SK-N-SH (cell line): ENCODE measurements around the gene TDRD12. TPM values are rescaled to one million over a fixed set of nuclear protein-coding genes. Genes with fewer than 3 reads are reported as not detected.

Experiments used
- CTCF ChIA-PET: fragments of 300-600, 350-600 bp; formaldehyde crosslinking; extraction: SDS; loops from one replicate; lab custom pipeline; 2021; lab: Yijun Ruan, JAX
- POLR2A ChIA-PET: fragments of 350-600 bp; sonication (Branson Sonifier 250); formaldehyde crosslinking; extraction: SDS; loops from one replicate; lab custom pipeline; 2020; ENCODE audit warnings: antibody characterized with exemption, inconsistent platforms; lab: Yijun Ruan, JAX
- DNase-seq: peaks from one replicate; pipeline ENCODE4 v3.0.0; 2012
- H2AFZ ChIP-seq: fragments of 200-600 bp; sonication (generic); 2 replicates; pipeline ENCODE4 v1.8.1; 2016; ENCODE audit warnings: antibody characterized with exemption, mild to moderate bottlenecking, low read depth
- H3F3A ChIP-seq: fragments of 200-600 bp; sonication (generic); replicated peaks from 2 replicates; pipeline ENCODE3; 2016; ENCODE audit warnings: antibody characterized with exemption, mild to moderate bottlenecking; ENCODE audit not compliant: insufficient read depth
- H3K27ac ChIP-seq, 2 experiments: fragments of 200-500 bp in 1 of 2; fragments of 200-600 bp in 1 of 2; sonication (Bioruptor generic) in 1 of 2; sonication (generic), shearing (Covaris generic) in 1 of 2; 2 replicates each; pipeline versions ENCODE4 v1.5.1 to v1.6.1; 2014 to 2016; ENCODE audit warnings: low read depth in 2 of 2, inconsistent platforms in 1 of 2, low read length in 1 of 2, mild to moderate bottlenecking in 1 of 2, mixed read lengths in 1 of 2
- H3K27me3 ChIP-seq: fragments of 200-600 bp; sonication (generic), shearing (Covaris generic); 2 replicates; pipeline ENCODE4 v1.6.1; 2016; ENCODE audit warnings: mixed run types; ENCODE audit not compliant: insufficient read depth
- H3K36me3 ChIP-seq, 2 experiments: fragments of 200-500 bp in 1 of 2; fragments of 200-600 bp in 1 of 2; sonication (Bioruptor generic) in 1 of 2; sonication (generic) in 1 of 2; replicated peaks in 1 of 2; 2 replicates each; pipeline versions ENCODE3 to v1.5.1; 2014 to 2016; ENCODE audit warnings: low read length in 1 of 2, mild to moderate bottlenecking in 1 of 2; ENCODE audit not compliant: insufficient read depth in 2 of 2, control insufficient read depth in 1 of 2
- H3K4me1 ChIP-seq, 2 experiments: fragments of 200-500 bp in 1 of 2; fragments of 200-600 bp in 1 of 2; sonication (Bioruptor generic) in 1 of 2; sonication (generic), shearing (Covaris generic) in 1 of 2; 2 replicates each; pipeline versions ENCODE4 v1.5.1 to v1.6.1; 2014 to 2016; ENCODE audit warnings: low read depth in 1 of 2, low read length in 1 of 2, mixed run types in 1 of 2; ENCODE audit not compliant: insufficient read depth in 2 of 2, control insufficient read depth in 1 of 2
- H3K4me2 ChIP-seq: fragments of 200-600 bp; sonication (generic), shearing (Covaris generic); 2 replicates; pipeline ENCODE4 v1.6.1; 2017; ENCODE audit warnings: mixed run types
- H3K4me3 ChIP-seq, 2 experiments: fragments of 200-500 bp in 1 of 2; fragments of 200-600 bp in 1 of 2; sonication (Bioruptor generic) in 1 of 2; sonication (generic), shearing (Covaris generic) in 1 of 2; 2 replicates each; pipeline versions ENCODE4 v1.5.1 to v1.8.1; 2014 to 2016; ENCODE audit warnings: low read depth in 2 of 2, inconsistent platforms in 1 of 2, low read length in 1 of 2, mild to moderate bottlenecking in 1 of 2, mixed read lengths in 1 of 2, moderate library complexity in 1 of 2
- H3K79me2 ChIP-seq: fragments of 200-600 bp; sonication (generic); 2 replicates; pipeline ENCODE4 v1.8.1; 2017; ENCODE audit warnings: mild to moderate bottlenecking; ENCODE audit not compliant: insufficient read depth
- H3K9ac ChIP-seq: fragments of 200-600 bp; sonication (generic); 2 replicates; pipeline ENCODE4 v1.6.1; 2017; ENCODE audit warnings: mixed run types
- H3K9me2 ChIP-seq: fragments of 200-600 bp; sonication (generic); 2 replicates; pipeline ENCODE4 v1.6.1; 2017; ENCODE audit warnings: mixed run types
- H3K9me3 ChIP-seq: fragments of 200-600 bp; sonication (generic); 2 replicates; pipeline ENCODE4 v1.6.1; 2017; ENCODE audit warnings: mixed run types, mild to moderate bottlenecking, moderate library complexity
- H4K20me1 ChIP-seq: fragments of 200-600 bp; sonication (generic); 2 replicates; pipeline ENCODE4 v1.6.1; 2017; ENCODE audit warnings: mild to moderate bottlenecking, mixed run types; ENCODE audit not compliant: insufficient read depth
- CHD2 ChIP-seq: fragments of 150-350 bp; IDR thresholded peaks from 2 replicates; pipeline ENCODE4 v1.6.1; 2018; ENCODE audit warnings: low read length; ENCODE audit not compliant: partially characterized antibody
- GABPA ChIP-seq: IDR thresholded peaks from 2 replicates; pipeline ENCODE4 v1.4.0; 2012; ENCODE audit warnings: low read depth, mild to moderate bottlenecking
- GATA2 ChIP-seq: sonication (generic); formaldehyde crosslinking; IDR thresholded peaks from 2 replicates; pipeline ENCODE4 v1.5.0; 2020; ENCODE audit warnings: mild to moderate bottlenecking, missing genetic modification reagents
- MEF2A ChIP-seq: IDR thresholded peaks from 2 replicates; pipeline ENCODE4 v1.4.0; 2012; ENCODE audit warnings: low read depth, borderline replicate concordance
- MXI1 ChIP-seq: IDR thresholded peaks from 2 replicates; pipeline ENCODE4 v1.6.1; 2012; ENCODE audit warnings: mild to moderate bottlenecking, low read depth, low read length, improper control_type of control experiment
- PBX3 ChIP-seq: IDR thresholded peaks from 2 replicates; pipeline ENCODE4; 2012
- SIN3A ChIP-seq: IDR thresholded peaks from 2 replicates; pipeline ENCODE4 v1.6.1; 2012; ENCODE audit warnings: low read depth, mild to moderate bottlenecking, low read length, moderate library complexity, borderline replicate concordance
- TAF1 ChIP-seq: IDR thresholded peaks from 2 replicates; pipeline ENCODE4 v1.6.1; 2012; ENCODE audit warnings: low read depth, mild to moderate bottlenecking, low read length, moderate library complexity, borderline replicate concordance
- USF1 ChIP-seq: IDR thresholded peaks from 2 replicates; pipeline ENCODE4 v1.4.0; 2012; ENCODE audit warnings: low read depth, borderline replicate concordance
- WGBS: methylation state at CpG from one replicate; pipeline ENCODE4 v1.1.6; 2017; ENCODE audit warnings: low lambda C conversion rate; 5-methylcytosine and 5-hydroxymethylcytosine counted together
- polyA plus RNA-seq, 3 experiments: library from polyadenylated mRNA; depleted of rRNA; stranded (reverse); fragments of >200 nt; gene quantifications; 2 replicates each; pipeline ENCODE4 v1.2.3, GENCODE V29; 2012
- TF ChIP-seq, protein P1 (sequence below): IDR thresholded peaks from 2 replicates; pipeline ENCODE4 v1.4.0; 2012; ENCODE audit warnings: low read depth
- TF ChIP-seq, protein P2 (sequence below): fragments of 200-600 bp; sonication (generic); IDR thresholded peaks from 2 replicates; pipeline ENCODE4 v1.6.1; 2017; ENCODE audit warnings: antibody characterized with exemption, mild to moderate bottlenecking, moderate library complexity
- TF ChIP-seq, protein P3 (sequence below): IDR thresholded peaks from 2 replicates; pipeline ENCODE4 v1.6.1; 2012; ENCODE audit warnings: mild to moderate bottlenecking, low read depth, low read length, moderate library complexity

Gene TDRD12
- polyA plus RNA-seq, 1 of the 3 experiments (the other 2 are of a cell fraction): 0.05 TPM

GRCh38 chr19:32691952-32692726, 27.4 kb upstream of the TDRD12 start:
- Histone ChIP-seq H3F3A (no peaks in the 10 kb centered on the region), H3K79me2 (peaks cover 51% of the 10 kb centered on the region), H4K20me1 (peaks cover 17% of the 10 kb centered on the region; the same call in 1 of the 2 replicates), H3K9me2 (no peaks in the 10 kb centered on the region), H3K27me3 (no peaks in the 10 kb centered on the region), H3K36me3 (peaks cover 11 to 13% of the 10 kb centered on the region in 2 experiments), H3K4me1 (peaks cover 0 to 16% of the 10 kb centered on the region in 2 experiments; a peak in 3 of 4 replicates), H3K27ac (peak overlapping the region; percentile 50 to 86), H2AFZ (peak overlapping the region; percentile 77)
- 4% methylated on average over 14 of the region's 93 CpGs for WGBS
- ChIA-PET POLR2A (interaction anchor here (0.7 to 1.3 kb wide), 4 partner anchors 9 to 111 kb away, joined by 3 to 10 read pairs (median 5); partner anchors contain the start of gene PDCD5), CTCF (interaction anchor here (0.5 to 1.4 kb wide), 5 partner anchors 9 to 284 kb away, joined by 3 to 8 read pairs (median 3); partner anchors contain the start of gene RGS9BP)
- DNase-seq: peak; percentile 81
- TF ChIP-seq, protein P1, sequence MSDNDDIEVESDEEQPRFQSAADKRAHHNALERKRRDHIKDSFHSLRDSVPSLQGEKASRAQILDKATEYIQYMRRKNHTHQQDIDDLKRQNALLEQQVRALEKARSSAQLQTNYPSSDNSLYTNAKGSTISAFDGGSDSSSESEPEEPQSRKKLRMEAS: peak; percentile 61
- no peak for TF ChIP-seq SIN3A
- TF ChIP-seq PBX3: no peak
- TF ChIP-seq, protein P2, sequence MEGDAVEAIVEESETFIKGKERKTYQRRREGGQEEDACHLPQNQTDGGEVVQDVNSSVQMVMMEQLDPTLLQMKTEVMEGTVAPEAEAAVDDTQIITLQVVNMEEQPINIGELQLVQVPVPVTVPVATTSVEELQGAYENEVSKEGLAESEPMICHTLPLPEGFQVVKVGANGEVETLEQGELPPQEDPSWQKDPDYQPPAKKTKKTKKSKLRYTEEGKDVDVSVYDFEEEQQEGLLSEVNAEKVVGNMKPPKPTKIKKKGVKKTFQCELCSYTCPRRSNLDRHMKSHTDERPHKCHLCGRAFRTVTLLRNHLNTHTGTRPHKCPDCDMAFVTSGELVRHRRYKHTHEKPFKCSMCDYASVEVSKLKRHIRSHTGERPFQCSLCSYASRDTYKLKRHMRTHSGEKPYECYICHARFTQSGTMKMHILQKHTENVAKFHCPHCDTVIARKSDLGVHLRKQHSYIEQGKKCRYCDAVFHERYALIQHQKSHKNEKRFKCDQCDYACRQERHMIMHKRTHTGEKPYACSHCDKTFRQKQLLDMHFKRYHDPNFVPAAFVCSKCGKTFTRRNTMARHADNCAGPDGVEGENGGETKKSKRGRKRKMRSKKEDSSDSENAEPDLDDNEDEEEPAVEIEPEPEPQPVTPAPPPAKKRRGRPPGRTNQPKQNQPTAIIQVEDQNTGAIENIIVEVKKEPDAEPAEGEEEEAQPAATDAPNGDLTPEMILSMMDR: no peak
- TF ChIP-seq MEF2A: no peak
- TF ChIP-seq CHD2: no peak
- no peak for TF ChIP-seq USF1
- no peak for TF ChIP-seq GATA2 (CRISPR knock-in tag)
- no peak for TF ChIP-seq GABPA
- TF ChIP-seq TAF1: 0 out of 2 replicates have a peak, but pooled peaks have one; percentile 14
- TF ChIP-seq, protein P3, sequence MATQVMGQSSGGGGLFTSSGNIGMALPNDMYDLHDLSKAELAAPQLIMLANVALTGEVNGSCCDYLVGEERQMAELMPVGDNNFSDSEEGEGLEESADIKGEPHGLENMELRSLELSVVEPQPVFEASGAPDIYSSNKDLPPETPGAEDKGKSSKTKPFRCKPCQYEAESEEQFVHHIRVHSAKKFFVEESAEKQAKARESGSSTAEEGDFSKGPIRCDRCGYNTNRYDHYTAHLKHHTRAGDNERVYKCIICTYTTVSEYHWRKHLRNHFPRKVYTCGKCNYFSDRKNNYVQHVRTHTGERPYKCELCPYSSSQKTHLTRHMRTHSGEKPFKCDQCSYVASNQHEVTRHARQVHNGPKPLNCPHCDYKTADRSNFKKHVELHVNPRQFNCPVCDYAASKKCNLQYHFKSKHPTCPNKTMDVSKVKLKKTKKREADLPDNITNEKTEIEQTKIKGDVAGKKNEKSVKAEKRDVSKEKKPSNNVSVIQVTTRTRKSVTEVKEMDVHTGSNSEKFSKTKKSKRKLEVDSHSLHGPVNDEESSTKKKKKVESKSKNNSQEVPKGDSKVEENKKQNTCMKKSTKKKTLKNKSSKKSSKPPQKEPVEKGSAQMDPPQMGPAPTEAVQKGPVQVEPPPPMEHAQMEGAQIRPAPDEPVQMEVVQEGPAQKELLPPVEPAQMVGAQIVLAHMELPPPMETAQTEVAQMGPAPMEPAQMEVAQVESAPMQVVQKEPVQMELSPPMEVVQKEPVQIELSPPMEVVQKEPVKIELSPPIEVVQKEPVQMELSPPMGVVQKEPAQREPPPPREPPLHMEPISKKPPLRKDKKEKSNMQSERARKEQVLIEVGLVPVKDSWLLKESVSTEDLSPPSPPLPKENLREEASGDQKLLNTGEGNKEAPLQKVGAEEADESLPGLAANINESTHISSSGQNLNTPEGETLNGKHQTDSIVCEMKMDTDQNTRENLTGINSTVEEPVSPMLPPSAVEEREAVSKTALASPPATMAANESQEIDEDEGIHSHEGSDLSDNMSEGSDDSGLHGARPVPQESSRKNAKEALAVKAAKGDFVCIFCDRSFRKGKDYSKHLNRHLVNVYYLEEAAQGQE: no peak
- TF ChIP-seq MXI1: peak; percentile 23; the same call in 1 of the 2 replicates
- TF ChIP-seq, all 33 proteins: peak for 3
- peak overlapping the region; percentile 96 for H3K4me2 ChIP-seq
- H3K9ac ChIP-seq: peak overlapping the region; percentile 92
- H3K4me3 ChIP-seq: peak overlapping the region; percentile 80 to 84
- H3K9me3 ChIP-seq: no peaks in the 10 kb centered on the region
